GM23338 (cell line): Measurements from ENCODE around the gene GALNT13. TPM values are rescaled to one million over a fixed set of nuclear protein-coding genes. Genes with fewer than 3 reads are reported as not detected.

Source experiments
- ATAC-seq: fragments of 200-7000 bp; cut with Tn5 transposase; 3 replicates; pipeline ENCODE4 v1.9.1; 2020
- DNase-seq: peaks from one replicate; pipeline ENCODE4 v3.0.0-alpha.2; 2015; ENCODE audit warnings: low spot score
- H2AFZ ChIP-seq: fragments of 200-600 bp; sonication (generic); 2 replicates; pipeline ENCODE4 v1.8.0; 2016; ENCODE audit warnings: antibody characterized with exemption, mild to moderate bottlenecking, moderate library complexity
- H3F3A ChIP-seq: fragments of 200-600 bp; sonication (generic); replicated peaks from 2 replicates; pipeline ENCODE4 v1.8.0; 2017; ENCODE audit warnings: antibody characterized with exemption, mixed run types, low read depth
- H3K27ac ChIP-seq: fragments of 200-600 bp; sonication (generic); 2 replicates; pipeline ENCODE4 v1.6.1; 2016; ENCODE audit warnings: low read depth
- H3K27me3 ChIP-seq: fragments of 200-600 bp; sonication (generic); 2 replicates; pipeline ENCODE4 v1.8.0; 2016; ENCODE audit warnings: mild to moderate bottlenecking, mixed run types, moderate library complexity; ENCODE audit not compliant: insufficient read depth
- H3K36me3 ChIP-seq: fragments of 200-600 bp; sonication (generic); 2 replicates; pipeline ENCODE4 v1.8.0; 2016; ENCODE audit warnings: mild to moderate bottlenecking; ENCODE audit not compliant: insufficient read depth
- H3K4me1 ChIP-seq: fragments of 200-600 bp; sonication (generic); 2 replicates; pipeline ENCODE4 v1.8.0; 2016; ENCODE audit warnings: mild to moderate bottlenecking, moderate library complexity; ENCODE audit not compliant: insufficient read depth
- H3K4me2 ChIP-seq: fragments of 200-600 bp; sonication (generic); 2 replicates; pipeline ENCODE4 v1.7.1; 2017; ENCODE audit warnings: mixed run types
- H3K4me3 ChIP-seq: fragments of 200-600 bp; sonication (generic); 2 replicates; pipeline ENCODE4 v1.6.1; 2016; ENCODE audit warnings: mixed run types
- H3K79me2 ChIP-seq: fragments of 200-600 bp; sonication (generic); replicated peaks from 2 replicates; pipeline ENCODE4 v1.8.0; 2017; ENCODE audit warnings: mild to moderate bottlenecking; ENCODE audit not compliant: insufficient read depth
- H3K9me2 ChIP-seq: fragments of 200-600 bp; sonication (generic); 2 replicates; pipeline ENCODE4 v1.8.0; 2017; ENCODE audit not compliant: insufficient read depth
- H4K20me1 ChIP-seq: fragments of 200-600 bp; sonication (generic); replicated peaks from 2 replicates; pipeline ENCODE4 v1.8.0; 2017; ENCODE audit warnings: mild to moderate bottlenecking; ENCODE audit not compliant: insufficient read depth
- H3K27ac Mint-ChIP-seq: 2 replicates; pipeline ENCODE4 v1.8.0; 2020; ENCODE audit warnings: inconsistent platforms, mild to moderate bottlenecking, moderate library complexity, mixed read lengths
- H3K27me3 Mint-ChIP-seq: 3 replicates; pipeline ENCODE4 v1.8.0; 2022; ENCODE audit warnings: low read depth, mild to moderate bottlenecking, moderate library complexity, mixed read lengths, inconsistent platforms; ENCODE audit not compliant: insufficient read depth, poor library complexity
- H3K36me3 Mint-ChIP-seq: 3 replicates; pipeline ENCODE4 v1.8.0; 2021; ENCODE audit warnings: low read depth, mild to moderate bottlenecking, inconsistent platforms, moderate library complexity, mixed read lengths
- H3K4me1 Mint-ChIP-seq: 3 replicates; pipeline ENCODE4 v1.8.0; 2020; ENCODE audit warnings: mild to moderate bottlenecking, inconsistent platforms, mixed read lengths
- H3K4me3 Mint-ChIP-seq: 3 replicates; pipeline ENCODE4 v1.8.0; 2021; ENCODE audit warnings: moderate library complexity, mild to moderate bottlenecking, inconsistent platforms, mixed read lengths
- H3K9me3 Mint-ChIP-seq: 3 replicates; pipeline ENCODE4 v1.8.0; 2020; ENCODE audit warnings: moderate library complexity, mild to moderate bottlenecking, inconsistent platforms, mixed read lengths
- CREB1 ChIP-seq: fragments of 250-450 bp; sonication (Bioruptor Pico); IDR thresholded peaks from 2 replicates; pipeline ENCODE4 v1.5.0; 2020; ENCODE audit warnings: low read depth, mild to moderate bottlenecking, moderate library complexity
- EZH2 ChIP-seq: fragments of 200-600 bp; sonication (generic); IDR thresholded peaks from one replicate; pipeline ENCODE4 v1.8.0; 2017; ENCODE audit warnings: antibody characterized with exemption, mild to moderate bottlenecking, low read depth; ENCODE audit not compliant: unreplicated experiment
- EZH2phosphoT487 ChIP-seq: fragments of 200-600 bp; sonication (generic); IDR thresholded peaks from one replicate; pipeline ENCODE4 v1.8.1; 2018; ENCODE audit warnings: antibody characterized with exemption; ENCODE audit not compliant: unreplicated experiment
- JUNB ChIP-seq: IDR thresholded peaks from one replicate; pipeline ENCODE4 v1.6.1; 2016; ENCODE audit warnings: antibody characterized with exemption; ENCODE audit not compliant: unreplicated experiment
- NANOG ChIP-seq: IDR thresholded peaks from 2 replicates; pipeline ENCODE4 v1.6.1; 2016; ENCODE audit warnings: antibody characterized with exemption, borderline replicate concordance
- POLR2AphosphoS5 ChIP-seq: IDR thresholded peaks from 2 replicates; pipeline ENCODE4 v1.6.1; 2016; ENCODE audit warnings: antibody characterized with exemption, low read depth
- STAT1 ChIP-seq: IDR thresholded peaks from one replicate; pipeline ENCODE4 v1.6.1; 2016; ENCODE audit warnings: antibody characterized with exemption; ENCODE audit not compliant: unreplicated experiment
- ZNF114 ChIP-seq: fragments of 250-450 bp; sonication (Bioruptor Pico); IDR thresholded peaks from 2 replicates; pipeline ENCODE4 v1.5.0; 2020; ENCODE audit warnings: mild to moderate bottlenecking, moderate library complexity
- ZNF331 ChIP-seq: fragments of 250-450 bp; sonication (Bioruptor Pico); IDR thresholded peaks from 2 replicates; pipeline ENCODE4 v1.5.0; 2020; ENCODE audit warnings: low read depth, mild to moderate bottlenecking, moderate library complexity
- polyA plus RNA-seq: library from polyadenylated mRNA; unstranded; fragments of >200 nt; fragmentation: Nextera tagmentation; extraction: Ambion mirVana; gene quantifications from 2 replicates; pipeline ENCODE4 v1.2.1, GENCODE V29; 2016
- total RNA-seq: library from RNA; depleted of rRNA; stranded (reverse); fragments of >200 nt; shearing (Covaris generic); gene quantifications from 2 replicates; pipeline ENCODE4 v1.2.3, GENCODE V29; 2014
- TF ChIP-seq, protein P1 (sequence below): IDR thresholded peaks from 2 replicates; pipeline ENCODE4 v1.6.1; 2016; ENCODE audit warnings: antibody characterized with exemption
- TF ChIP-seq, protein P2 (sequence below): fragments of 250-450 bp; sonication (Bioruptor Pico); IDR thresholded peaks from 2 replicates; pipeline ENCODE4 v1.5.0; 2020; ENCODE audit warnings: mild to moderate bottlenecking, moderate library complexity
- TF ChIP-seq, protein P3 (sequence below): IDR thresholded peaks from one replicate; pipeline ENCODE4 v1.6.1; 2018; ENCODE audit warnings: antibody characterized with exemption; ENCODE audit not compliant: unreplicated experiment
- TF ChIP-seq, protein P4 (sequence below), 2 experiments: fragments of 200-600 bp in 1 of 2; sonication (generic) in 1 of 2; conservative IDR thresholded peaks; 2 replicates each; pipeline versions ENCODE4 v1.5.1 to v1.6.1; 2016 to 2017; ENCODE audit warnings: antibody characterized with exemption in 2 of 2, low read depth in 2 of 2, mild to moderate bottlenecking in 2 of 2, moderate library complexity in 1 of 2

GALNT13 gene
- total and polyA plus RNA-seq, 2 experiments from 2014 or later: 3.5 to 5.2 TPM

DNA sequence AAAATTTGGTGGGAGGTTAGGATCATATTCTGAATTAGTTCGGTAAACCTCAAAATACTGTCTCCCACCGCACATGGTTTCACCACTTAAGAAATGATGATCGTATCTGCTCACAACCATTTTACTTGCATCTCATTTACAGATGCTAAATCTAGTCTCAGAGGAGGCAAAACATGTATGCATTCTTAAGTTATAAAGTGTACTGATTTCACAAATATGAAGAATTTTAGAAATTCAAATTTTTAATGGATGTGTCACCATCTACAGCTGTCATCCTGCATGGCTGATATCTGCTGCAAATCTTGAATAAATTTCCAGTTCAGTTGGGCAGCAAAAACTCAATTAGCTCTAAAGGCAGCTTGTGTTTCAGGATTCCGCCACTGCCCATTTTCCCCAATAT, 583.4 kb downstream of the GALNT13 start:
- TF ChIP-seq ZNF331 (CRISPR knock-in tag) (no peak), JUNB (no peak), STAT1 (no peak), NANOG (no peak), EZH2 (no peak), ZNF114 (no peak), CREB1 (no peak), POLR2AphosphoS5 (no peak), EZH2phosphoT487 (no peak)
- TF ChIP-seq, protein P1, sequence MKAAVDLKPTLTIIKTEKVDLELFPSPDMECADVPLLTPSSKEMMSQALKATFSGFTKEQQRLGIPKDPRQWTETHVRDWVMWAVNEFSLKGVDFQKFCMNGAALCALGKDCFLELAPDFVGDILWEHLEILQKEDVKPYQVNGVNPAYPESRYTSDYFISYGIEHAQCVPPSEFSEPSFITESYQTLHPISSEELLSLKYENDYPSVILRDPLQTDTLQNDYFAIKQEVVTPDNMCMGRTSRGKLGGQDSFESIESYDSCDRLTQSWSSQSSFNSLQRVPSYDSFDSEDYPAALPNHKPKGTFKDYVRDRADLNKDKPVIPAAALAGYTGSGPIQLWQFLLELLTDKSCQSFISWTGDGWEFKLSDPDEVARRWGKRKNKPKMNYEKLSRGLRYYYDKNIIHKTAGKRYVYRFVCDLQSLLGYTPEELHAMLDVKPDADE: no peak
- TF ChIP-seq, protein P2, sequence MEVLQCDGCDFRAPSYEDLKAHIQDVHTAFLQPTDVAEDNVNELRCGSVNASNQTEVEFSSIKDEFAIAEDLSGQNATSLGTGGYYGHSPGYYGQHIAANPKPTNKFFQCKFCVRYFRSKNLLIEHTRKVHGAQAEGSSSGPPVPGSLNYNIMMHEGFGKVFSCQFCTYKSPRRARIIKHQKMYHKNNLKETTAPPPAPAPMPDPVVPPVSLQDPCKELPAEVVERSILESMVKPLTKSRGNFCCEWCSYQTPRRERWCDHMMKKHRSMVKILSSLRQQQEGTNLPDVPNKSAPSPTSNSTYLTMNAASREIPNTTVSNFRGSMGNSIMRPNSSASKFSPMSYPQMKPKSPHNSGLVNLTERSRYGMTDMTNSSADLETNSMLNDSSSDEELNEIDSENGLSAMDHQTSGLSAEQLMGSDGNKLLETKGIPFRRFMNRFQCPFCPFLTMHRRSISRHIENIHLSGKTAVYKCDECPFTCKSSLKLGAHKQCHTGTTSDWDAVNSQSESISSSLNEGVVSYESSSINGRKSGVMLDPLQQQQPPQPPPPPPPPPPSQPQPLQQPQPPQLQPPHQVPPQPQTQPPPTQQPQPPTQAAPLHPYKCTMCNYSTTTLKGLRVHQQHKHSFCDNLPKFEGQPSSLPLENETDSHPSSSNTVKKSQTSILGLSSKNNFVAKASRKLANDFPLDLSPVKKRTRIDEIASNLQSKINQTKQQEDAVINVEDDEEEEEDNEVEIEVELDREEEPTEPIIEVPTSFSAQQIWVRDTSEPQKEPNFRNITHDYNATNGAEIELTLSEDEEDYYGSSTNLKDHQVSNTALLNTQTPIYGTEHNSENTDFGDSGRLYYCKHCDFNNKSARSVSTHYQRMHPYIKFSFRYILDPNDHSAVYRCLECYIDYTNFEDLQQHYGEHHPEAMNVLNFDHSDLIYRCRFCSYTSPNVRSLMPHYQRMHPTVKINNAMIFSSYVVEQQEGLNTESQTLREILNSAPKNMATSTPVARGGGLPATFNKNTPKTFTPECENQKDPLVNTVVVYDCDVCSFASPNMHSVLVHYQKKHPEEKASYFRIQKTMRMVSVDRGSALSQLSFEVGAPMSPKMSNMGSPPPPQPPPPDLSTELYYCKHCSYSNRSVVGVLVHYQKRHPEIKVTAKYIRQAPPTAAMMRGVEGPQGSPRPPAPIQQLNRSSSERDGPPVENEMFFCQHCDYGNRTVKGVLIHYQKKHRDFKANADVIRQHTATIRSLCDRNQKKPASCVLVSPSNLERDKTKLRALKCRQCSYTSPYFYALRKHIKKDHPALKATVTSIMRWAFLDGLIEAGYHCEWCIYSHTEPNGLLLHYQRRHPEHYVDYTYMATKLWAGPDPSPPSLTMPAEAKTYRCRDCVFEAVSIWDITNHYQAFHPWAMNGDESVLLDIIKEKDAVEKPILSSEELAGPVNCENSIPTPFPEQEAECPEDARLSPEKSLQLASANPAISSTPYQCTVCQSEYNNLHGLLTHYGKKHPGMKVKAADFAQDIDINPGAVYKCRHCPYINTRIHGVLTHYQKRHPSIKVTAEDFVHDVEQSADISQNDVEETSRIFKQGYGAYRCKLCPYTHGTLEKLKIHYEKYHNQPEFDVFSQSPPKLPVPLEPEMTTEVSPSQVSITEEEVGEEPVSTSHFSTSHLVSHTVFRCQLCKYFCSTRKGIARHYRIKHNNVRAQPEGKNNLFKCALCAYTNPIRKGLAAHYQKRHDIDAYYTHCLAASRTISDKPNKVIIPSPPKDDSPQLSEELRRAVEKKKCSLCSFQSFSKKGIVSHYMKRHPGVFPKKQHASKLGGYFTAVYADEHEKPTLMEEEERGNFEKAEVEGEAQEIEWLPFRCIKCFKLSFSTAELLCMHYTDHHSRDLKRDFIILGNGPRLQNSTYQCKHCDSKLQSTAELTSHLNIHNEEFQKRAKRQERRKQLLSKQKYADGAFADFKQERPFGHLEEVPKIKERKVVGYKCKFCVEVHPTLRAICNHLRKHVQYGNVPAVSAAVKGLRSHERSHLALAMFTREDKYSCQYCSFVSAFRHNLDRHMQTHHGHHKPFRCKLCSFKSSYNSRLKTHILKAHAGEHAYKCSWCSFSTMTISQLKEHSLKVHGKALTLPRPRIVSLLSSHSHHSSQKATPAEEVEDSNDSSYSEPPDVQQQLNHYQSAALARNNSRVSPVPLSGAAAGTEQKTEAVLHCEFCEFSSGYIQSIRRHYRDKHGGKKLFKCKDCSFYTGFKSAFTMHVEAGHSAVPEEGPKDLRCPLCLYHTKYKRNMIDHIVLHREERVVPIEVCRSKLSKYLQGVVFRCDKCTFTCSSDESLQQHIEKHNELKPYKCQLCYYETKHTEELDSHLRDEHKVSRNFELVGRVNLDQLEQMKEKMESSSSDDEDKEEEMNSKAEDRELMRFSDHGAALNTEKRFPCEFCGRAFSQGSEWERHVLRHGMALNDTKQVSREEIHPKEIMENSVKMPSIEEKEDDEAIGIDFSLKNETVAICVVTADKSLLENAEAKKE (CRISPR knock-in tag): no peak
- TF ChIP-seq, protein P3, sequence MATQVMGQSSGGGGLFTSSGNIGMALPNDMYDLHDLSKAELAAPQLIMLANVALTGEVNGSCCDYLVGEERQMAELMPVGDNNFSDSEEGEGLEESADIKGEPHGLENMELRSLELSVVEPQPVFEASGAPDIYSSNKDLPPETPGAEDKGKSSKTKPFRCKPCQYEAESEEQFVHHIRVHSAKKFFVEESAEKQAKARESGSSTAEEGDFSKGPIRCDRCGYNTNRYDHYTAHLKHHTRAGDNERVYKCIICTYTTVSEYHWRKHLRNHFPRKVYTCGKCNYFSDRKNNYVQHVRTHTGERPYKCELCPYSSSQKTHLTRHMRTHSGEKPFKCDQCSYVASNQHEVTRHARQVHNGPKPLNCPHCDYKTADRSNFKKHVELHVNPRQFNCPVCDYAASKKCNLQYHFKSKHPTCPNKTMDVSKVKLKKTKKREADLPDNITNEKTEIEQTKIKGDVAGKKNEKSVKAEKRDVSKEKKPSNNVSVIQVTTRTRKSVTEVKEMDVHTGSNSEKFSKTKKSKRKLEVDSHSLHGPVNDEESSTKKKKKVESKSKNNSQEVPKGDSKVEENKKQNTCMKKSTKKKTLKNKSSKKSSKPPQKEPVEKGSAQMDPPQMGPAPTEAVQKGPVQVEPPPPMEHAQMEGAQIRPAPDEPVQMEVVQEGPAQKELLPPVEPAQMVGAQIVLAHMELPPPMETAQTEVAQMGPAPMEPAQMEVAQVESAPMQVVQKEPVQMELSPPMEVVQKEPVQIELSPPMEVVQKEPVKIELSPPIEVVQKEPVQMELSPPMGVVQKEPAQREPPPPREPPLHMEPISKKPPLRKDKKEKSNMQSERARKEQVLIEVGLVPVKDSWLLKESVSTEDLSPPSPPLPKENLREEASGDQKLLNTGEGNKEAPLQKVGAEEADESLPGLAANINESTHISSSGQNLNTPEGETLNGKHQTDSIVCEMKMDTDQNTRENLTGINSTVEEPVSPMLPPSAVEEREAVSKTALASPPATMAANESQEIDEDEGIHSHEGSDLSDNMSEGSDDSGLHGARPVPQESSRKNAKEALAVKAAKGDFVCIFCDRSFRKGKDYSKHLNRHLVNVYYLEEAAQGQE: no peak
- TF ChIP-seq, protein P4, sequence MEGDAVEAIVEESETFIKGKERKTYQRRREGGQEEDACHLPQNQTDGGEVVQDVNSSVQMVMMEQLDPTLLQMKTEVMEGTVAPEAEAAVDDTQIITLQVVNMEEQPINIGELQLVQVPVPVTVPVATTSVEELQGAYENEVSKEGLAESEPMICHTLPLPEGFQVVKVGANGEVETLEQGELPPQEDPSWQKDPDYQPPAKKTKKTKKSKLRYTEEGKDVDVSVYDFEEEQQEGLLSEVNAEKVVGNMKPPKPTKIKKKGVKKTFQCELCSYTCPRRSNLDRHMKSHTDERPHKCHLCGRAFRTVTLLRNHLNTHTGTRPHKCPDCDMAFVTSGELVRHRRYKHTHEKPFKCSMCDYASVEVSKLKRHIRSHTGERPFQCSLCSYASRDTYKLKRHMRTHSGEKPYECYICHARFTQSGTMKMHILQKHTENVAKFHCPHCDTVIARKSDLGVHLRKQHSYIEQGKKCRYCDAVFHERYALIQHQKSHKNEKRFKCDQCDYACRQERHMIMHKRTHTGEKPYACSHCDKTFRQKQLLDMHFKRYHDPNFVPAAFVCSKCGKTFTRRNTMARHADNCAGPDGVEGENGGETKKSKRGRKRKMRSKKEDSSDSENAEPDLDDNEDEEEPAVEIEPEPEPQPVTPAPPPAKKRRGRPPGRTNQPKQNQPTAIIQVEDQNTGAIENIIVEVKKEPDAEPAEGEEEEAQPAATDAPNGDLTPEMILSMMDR (conservative IDR thresholded peaks at IDR 0.05; ENCODE audit: low read depth in 2 of 2): no peak
- no peak overlapping the region for H2AFZ ChIP-seq
- no peaks in the 10 kb centered on the region for H3F3A ChIP-seq
- H3K36me3 Mint-ChIP-seq: no peaks in the 10 kb centered on the region
- no peaks in the 10 kb centered on the region for H3K27me3 ChIP-seq
- no peaks in the 10 kb centered on the region for H3K79me2 ChIP-seq
- DNase-seq: no peak
- no peaks in the 10 kb centered on the region for H3K9me3 Mint-ChIP-seq
- no peak overlapping the region for H3K4me2 ChIP-seq
- no peaks in the 10 kb centered on the region for H3K36me3 ChIP-seq
- no peak overlapping the region for H3K4me3 Mint-ChIP-seq
- ATAC-seq: no peak
- H3K4me3 ChIP-seq: no peak overlapping the region
- no peak overlapping the region for H3K27ac ChIP-seq
- no peaks in the 10 kb centered on the region; the same call in 1 of the 2 replicates for H3K9me2 ChIP-seq
- no peaks in the 10 kb centered on the region for H3K4me1 Mint-ChIP-seq
- peaks cover 1% of the 10 kb centered on the region for H3K27me3 Mint-ChIP-seq
- no peak overlapping the region for H3K27ac Mint-ChIP-seq
- no peaks in the 10 kb centered on the region for H4K20me1 ChIP-seq
- H3K4me1 ChIP-seq: no peaks in the 10 kb centered on the region
